GM23338 (cell line): Measurements from ENCODE around the gene RPL12. TPM values are rescaled to one million over a fixed set of nuclear protein-coding genes. Genes with fewer than 3 reads are reported as not detected.

Experiments used
- ATAC-seq: fragments of 200-7000 bp; cut with Tn5 transposase; 3 replicates; pipeline ENCODE4 v1.9.1; 2020
- DNase-seq: peaks from one replicate; pipeline ENCODE4 v3.0.0-alpha.2; 2015; ENCODE audit warnings: low spot score
- H2AFZ ChIP-seq: fragments of 200-600 bp; sonication (generic); 2 replicates; pipeline ENCODE4 v1.8.0; 2016; ENCODE audit warnings: antibody characterized with exemption, mild to moderate bottlenecking, moderate library complexity
- H3F3A ChIP-seq: fragments of 200-600 bp; sonication (generic); replicated peaks from 2 replicates; pipeline ENCODE4 v1.8.0; 2017; ENCODE audit warnings: antibody characterized with exemption, mixed run types, low read depth
- H3K27ac ChIP-seq: fragments of 200-600 bp; sonication (generic); 2 replicates; pipeline ENCODE4 v1.6.1; 2016; ENCODE audit warnings: low read depth
- H3K27me3 ChIP-seq: fragments of 200-600 bp; sonication (generic); 2 replicates; pipeline ENCODE4 v1.8.0; 2016; ENCODE audit warnings: mild to moderate bottlenecking, mixed run types, moderate library complexity; ENCODE audit not compliant: insufficient read depth
- H3K36me3 ChIP-seq: fragments of 200-600 bp; sonication (generic); 2 replicates; pipeline ENCODE4 v1.8.0; 2016; ENCODE audit warnings: mild to moderate bottlenecking; ENCODE audit not compliant: insufficient read depth
- H3K4me1 ChIP-seq: fragments of 200-600 bp; sonication (generic); 2 replicates; pipeline ENCODE4 v1.8.0; 2016; ENCODE audit warnings: mild to moderate bottlenecking, moderate library complexity; ENCODE audit not compliant: insufficient read depth
- H3K4me2 ChIP-seq: fragments of 200-600 bp; sonication (generic); 2 replicates; pipeline ENCODE4 v1.7.1; 2017; ENCODE audit warnings: mixed run types
- H3K4me3 ChIP-seq: fragments of 200-600 bp; sonication (generic); 2 replicates; pipeline ENCODE4 v1.6.1; 2016; ENCODE audit warnings: mixed run types
- H3K79me2 ChIP-seq: fragments of 200-600 bp; sonication (generic); replicated peaks from 2 replicates; pipeline ENCODE4 v1.8.0; 2017; ENCODE audit warnings: mild to moderate bottlenecking; ENCODE audit not compliant: insufficient read depth
- H3K9me2 ChIP-seq: fragments of 200-600 bp; sonication (generic); 2 replicates; pipeline ENCODE4 v1.8.0; 2017; ENCODE audit not compliant: insufficient read depth
- H4K20me1 ChIP-seq: fragments of 200-600 bp; sonication (generic); replicated peaks from 2 replicates; pipeline ENCODE4 v1.8.0; 2017; ENCODE audit warnings: mild to moderate bottlenecking; ENCODE audit not compliant: insufficient read depth
- H3K27ac Mint-ChIP-seq: 2 replicates; pipeline ENCODE4 v1.8.0; 2020; ENCODE audit warnings: inconsistent platforms, mild to moderate bottlenecking, moderate library complexity, mixed read lengths
- H3K27me3 Mint-ChIP-seq: 3 replicates; pipeline ENCODE4 v1.8.0; 2022; ENCODE audit warnings: low read depth, mild to moderate bottlenecking, moderate library complexity, mixed read lengths, inconsistent platforms; ENCODE audit not compliant: insufficient read depth, poor library complexity
- H3K36me3 Mint-ChIP-seq: 3 replicates; pipeline ENCODE4 v1.8.0; 2021; ENCODE audit warnings: low read depth, mild to moderate bottlenecking, inconsistent platforms, moderate library complexity, mixed read lengths
- H3K4me1 Mint-ChIP-seq: 3 replicates; pipeline ENCODE4 v1.8.0; 2020; ENCODE audit warnings: mild to moderate bottlenecking, inconsistent platforms, mixed read lengths
- H3K4me3 Mint-ChIP-seq: 3 replicates; pipeline ENCODE4 v1.8.0; 2021; ENCODE audit warnings: moderate library complexity, mild to moderate bottlenecking, inconsistent platforms, mixed read lengths
- H3K9me3 Mint-ChIP-seq: 3 replicates; pipeline ENCODE4 v1.8.0; 2020; ENCODE audit warnings: moderate library complexity, mild to moderate bottlenecking, inconsistent platforms, mixed read lengths
- CREB1 ChIP-seq: fragments of 250-450 bp; sonication (Bioruptor Pico); IDR thresholded peaks from 2 replicates; pipeline ENCODE4 v1.5.0; 2020; ENCODE audit warnings: low read depth, mild to moderate bottlenecking, moderate library complexity
- ETS1 ChIP-seq: IDR thresholded peaks from 2 replicates; pipeline ENCODE4 v1.6.1; 2016; ENCODE audit warnings: antibody characterized with exemption
- EZH2 ChIP-seq: fragments of 200-600 bp; sonication (generic); IDR thresholded peaks from one replicate; pipeline ENCODE4 v1.8.0; 2017; ENCODE audit warnings: antibody characterized with exemption, mild to moderate bottlenecking, low read depth; ENCODE audit not compliant: unreplicated experiment
- EZH2phosphoT487 ChIP-seq: fragments of 200-600 bp; sonication (generic); IDR thresholded peaks from one replicate; pipeline ENCODE4 v1.8.1; 2018; ENCODE audit warnings: antibody characterized with exemption; ENCODE audit not compliant: unreplicated experiment
- JUNB ChIP-seq: IDR thresholded peaks from one replicate; pipeline ENCODE4 v1.6.1; 2016; ENCODE audit warnings: antibody characterized with exemption; ENCODE audit not compliant: unreplicated experiment
- NANOG ChIP-seq: IDR thresholded peaks from 2 replicates; pipeline ENCODE4 v1.6.1; 2016; ENCODE audit warnings: antibody characterized with exemption, borderline replicate concordance
- POLR2AphosphoS5 ChIP-seq: IDR thresholded peaks from 2 replicates; pipeline ENCODE4 v1.6.1; 2016; ENCODE audit warnings: antibody characterized with exemption, low read depth
- REST ChIP-seq: IDR thresholded peaks from one replicate; pipeline ENCODE4 v1.6.1; 2018; ENCODE audit warnings: antibody characterized with exemption; ENCODE audit not compliant: unreplicated experiment
- STAT1 ChIP-seq: IDR thresholded peaks from one replicate; pipeline ENCODE4 v1.6.1; 2016; ENCODE audit warnings: antibody characterized with exemption; ENCODE audit not compliant: unreplicated experiment
- ZNF114 ChIP-seq: fragments of 250-450 bp; sonication (Bioruptor Pico); IDR thresholded peaks from 2 replicates; pipeline ENCODE4 v1.5.0; 2020; ENCODE audit warnings: mild to moderate bottlenecking, moderate library complexity
- ZNF331 ChIP-seq: fragments of 250-450 bp; sonication (Bioruptor Pico); IDR thresholded peaks from 2 replicates; pipeline ENCODE4 v1.5.0; 2020; ENCODE audit warnings: low read depth, mild to moderate bottlenecking, moderate library complexity
- ZNF462 ChIP-seq: fragments of 250-450 bp; sonication (Bioruptor Pico); IDR thresholded peaks from 2 replicates; pipeline ENCODE4 v1.5.0; 2020; ENCODE audit warnings: mild to moderate bottlenecking, moderate library complexity
- polyA plus RNA-seq: library from polyadenylated mRNA; unstranded; fragments of >200 nt; fragmentation: Nextera tagmentation; extraction: Ambion mirVana; gene quantifications from 2 replicates; pipeline ENCODE4 v1.2.1, GENCODE V29; 2016
- total RNA-seq: library from RNA; depleted of rRNA; stranded (reverse); fragments of >200 nt; shearing (Covaris generic); gene quantifications from 2 replicates; pipeline ENCODE4 v1.2.3, GENCODE V29; 2014

The RPL12 gene
- total and polyA plus RNA-seq, 2 experiments from 2014 or later: 2,121 to 2,596 TPM

- no peak for TF ChIP-seq ZNF462 (CRISPR knock-in tag)
- no peak for TF ChIP-seq NANOG
- TF ChIP-seq POLR2AphosphoS5: no peak
- TF ChIP-seq ZNF114 (CRISPR knock-in tag): no peak
- TF ChIP-seq ZNF331 (CRISPR knock-in tag): no peak
- TF ChIP-seq EZH2phosphoT487: no peak
- TF ChIP-seq ETS1: no peak
Measured at GRCh38 chr9:127470662-127471061, 19.5 kb upstream of the RPL12 start (continued).

- no peak overlapping the region for H3K4me3 Mint-ChIP-seq
- H3K27ac ChIP-seq: no peak overlapping the region
- 0 out of 2 replicates have a peak, but pooled peaks cover 8% of the 10 kb centered on the region for H3K4me1 ChIP-seq
- H2AFZ ChIP-seq: no peak overlapping the region
- H3K36me3 Mint-ChIP-seq: peaks cover 28% of the 10 kb centered on the region
- no peaks in the 10 kb centered on the region for H3K27me3 ChIP-seq
- no peak for ATAC-seq
- no peak overlapping the region for H3K27ac Mint-ChIP-seq
- H3K79me2 ChIP-seq: no peaks in the 10 kb centered on the region
- DNase-seq: no peak
- H3K36me3 ChIP-seq: no peaks in the 10 kb centered on the region; the same call in none of the 2 replicates
- H4K20me1 ChIP-seq: no peaks in the 10 kb centered on the region
- H3K9me3 Mint-ChIP-seq: no peaks in the 10 kb centered on the region
- no peak overlapping the region for H3K4me3 ChIP-seq
- H3K4me1 Mint-ChIP-seq: no peaks in the 10 kb centered on the region; the same call in 2 of the 3 replicates
- 0 out of 2 replicates have a peak, but pooled peaks cover 7% of the 10 kb centered on the region for H3F3A ChIP-seq
- H3K27me3 Mint-ChIP-seq: no peaks in the 10 kb centered on the region
- no peaks in the 10 kb centered on the region for H3K9me2 ChIP-seq
- H3K4me2 ChIP-seq: no peak overlapping the region
- TF ChIP-seq ZNF114 (CRISPR knock-in tag) (no peak), JUNB (no peak), EZH2 (no peak), POLR2AphosphoS5 (no peak), CREB1 (CRISPR knock-in tag) (no peak), EZH2phosphoT487 (no peak), NANOG (no peak), ETS1 (no peak), STAT1 (no peak), REST (no peak)
Measured at GRCh38 chr9:127467621-127468020, 16.4 kb upstream of the RPL12 start.
